DND-41 (cell line): ENCODE data around the gene PLCB3.

ENCODE experiments used
- ATAC-seq: fragments of 200-7000 bp; cut with Tn5 transposase; 3 replicates; pipeline ENCODE4 v1.9.1; 2021; ENCODE audit warnings: low read depth; ENCODE audit not compliant: insufficient read depth
- DNase-seq: peaks from one replicate; pipeline ENCODE4 v3.0.0-alpha.2; 2020
- H2AFZ ChIP-seq: 2 replicates; pipeline ENCODE4 v1.6.0; 2012; ENCODE audit warnings: low read depth, low read length
- H3K27ac ChIP-seq: 2 replicates; pipeline ENCODE4 v1.5.1; 2012; ENCODE audit warnings: low read length, inconsistent platforms
- H3K27me3 ChIP-seq: fragments of 200-600 bp; sonication (generic); 2 replicates; pipeline ENCODE4 v1.6.0; 2012; ENCODE audit warnings: low read length, mild to moderate bottlenecking, inconsistent platforms; ENCODE audit not compliant: insufficient read depth, poor library complexity
- H3K36me3 ChIP-seq: 2 replicates; pipeline ENCODE4 v1.5.1; 2012; ENCODE audit warnings: low read length, inconsistent platforms; ENCODE audit not compliant: insufficient read depth
- H3K4me1 ChIP-seq: 2 replicates; pipeline ENCODE4 v1.5.1; 2012; ENCODE audit warnings: mild to moderate bottlenecking, low read length; ENCODE audit not compliant: insufficient read depth
- H3K4me2 ChIP-seq: 2 replicates; pipeline ENCODE4 v1.6.0; 2012; ENCODE audit warnings: mild to moderate bottlenecking, moderate library complexity, low read length, inconsistent platforms; ENCODE audit not compliant: insufficient read depth
- H3K4me3 ChIP-seq, 2 experiments: fragments of 200-600 bp in 1 of 2; shearing (Covaris generic) in 1 of 2; 2 replicates each; pipeline ENCODE4 v1.5.1; 2012 to 2016; ENCODE audit warnings: inconsistent platforms in 2 of 2, low read length in 2 of 2, mild to moderate bottlenecking in 2 of 2, low read depth in 1 of 2, moderate library complexity in 1 of 2
- H3K79me2 ChIP-seq: 2 replicates; pipeline ENCODE4 v1.6.0; 2012; ENCODE audit warnings: low read length, inconsistent platforms; ENCODE audit not compliant: insufficient read depth
- H3K9ac ChIP-seq: 2 replicates; pipeline ENCODE4 v1.6.0; 2012; ENCODE audit warnings: low read depth, mild to moderate bottlenecking, inconsistent platforms, low read length, moderate library complexity
- H3K9me3 ChIP-seq: 2 replicates; pipeline ENCODE4 v1.5.1; 2012; ENCODE audit warnings: low read length, moderate library complexity, mild to moderate bottlenecking, inconsistent platforms; ENCODE audit not compliant: insufficient read depth, severe bottlenecking
- H4K20me1 ChIP-seq: 2 replicates; pipeline ENCODE4 v1.6.0; 2012; ENCODE audit warnings: low read length; ENCODE audit not compliant: insufficient read depth
- CTCF ChIP-seq: IDR thresholded peaks from 2 replicates; pipeline ENCODE4 v1.5.1; 2012; ENCODE audit warnings: borderline replicate concordance, low read length, moderate library complexity, mild to moderate bottlenecking; ENCODE audit not compliant: poor library complexity, severe bottlenecking; ENCODE audit errors: extremely low read depth
- EZH2 ChIP-seq: IDR thresholded peaks from 3 replicates; pipeline ENCODE4 v1.6.1; 2012; ENCODE audit warnings: borderline replicate concordance, low read depth, mild to moderate bottlenecking, moderate library complexity, low read length, inconsistent platforms; ENCODE audit not compliant: severe bottlenecking

The PLCB3 gene

GRCh38 chr11:64223001-64223651, 28.2 kb upstream of the PLCB3 start:
- no peak for ATAC-seq
- DNase-seq = no peak
- Histone ChIP-seq H3K9me3 (no peaks in the 10 kb centered on the region), H4K20me1 (peaks cover 11% of the 10 kb centered on the region), H2AFZ (no peak overlapping the region), H3K9ac (no peak overlapping the region), H3K79me2 (peaks cover 35% of the 10 kb centered on the region), H3K36me3 (peaks cover 57% of the 10 kb centered on the region), H3K4me1 (peaks cover 37% of the 10 kb centered on the region), H3K4me3 (no peak overlapping the region), H3K27ac (no peak overlapping the region), H3K27me3 (no peaks in the 10 kb centered on the region), H3K4me2 (no peak overlapping the region)
- TF ChIP-seq CTCF = no peak
- TF ChIP-seq EZH2 = no peak

GRCh38 chr11:64224151-64224890, 27.0 kb upstream of the PLCB3 start:
- peaks cover 51% of the 10 kb centered on the region for H3K36me3 ChIP-seq
- peak overlapping the region; percentile 75 for H3K9ac ChIP-seq
- peaks cover 37% of the 10 kb centered on the region for H3K79me2 ChIP-seq
- no peak for DNase-seq
- H3K4me3 ChIP-seq = peak overlapping the region in 1 of 2 experiments; percentile 81; a peak in 2 of 4 replicates
- H3K4me1 ChIP-seq = peaks cover 45% of the 10 kb centered on the region
- H3K27ac ChIP-seq = peak overlapping the region; percentile 10; the same call in 1 of the 2 replicates
- TF ChIP-seq CTCF (no peak), EZH2 (no peak)
- no peak for ATAC-seq
- no peaks in the 10 kb centered on the region for H3K27me3 ChIP-seq
- peak overlapping the region; percentile 96 for H3K4me2 ChIP-seq
- H3K9me3 ChIP-seq = no peaks in the 10 kb centered on the region
- peaks cover 11% of the 10 kb centered on the region for H4K20me1 ChIP-seq
- no peak overlapping the region for H2AFZ ChIP-seq

- Histone ChIP-seq H3K9me3 (no peaks in the 10 kb centered on the region), H2AFZ (peak overlapping the region; percentile 84; the same call in 1 of the 2 replicates), H3K36me3 (peaks cover 44% of the 10 kb centered on the region), H3K79me2 (peaks cover 37% of the 10 kb centered on the region), H3K4me1 (peaks cover 52% of the 10 kb centered on the region), H3K27ac (peak overlapping the region; percentile 91), H3K4me3 (peak overlapping the region; percentile 60 to 81), H4K20me1 (peaks cover 11% of the 10 kb centered on the region), H3K27me3 (no peaks in the 10 kb centered on the region), H3K9ac (peak overlapping the region; percentile 75), H3K4me2 (peak overlapping the region; percentile 96)
- DNase-seq (no peak), ATAC-seq (no peak)
- TF ChIP-seq CTCF (no peak), EZH2 (no peak)
These were observed 26.3 kb upstream of the PLCB3 start for GRCh38 chr11:64224891-64225607.
